H1 (cell line): ENCODE measurements around the gene ARHGAP8. TPM values are rescaled to one million over a fixed set of nuclear protein-coding genes. Genes with fewer than 3 reads are reported as not detected.

Source experiments
- CTCF ChIA-PET: fragments of 300-600 bp; sonication (Branson Sonifier 250); formaldehyde crosslinking; loops from one replicate; lab custom pipeline; 2021; ENCODE audit not compliant: partially characterized antibody; lab: Charles Lee
- POLR2A ChIA-PET: fragments of 300-600 bp; sonication (Branson Sonifier 250); formaldehyde crosslinking; loops from one replicate; lab custom pipeline; 2021; ENCODE audit warnings: inconsistent platforms; ENCODE audit not compliant: partially characterized antibody; lab: Charles Lee
- DNase-seq, 2 experiments: peaks; one replicate each; pipeline versions ENCODE4 v3.0.0 to v3.0.0-alpha.2; 2010 to 2022; ENCODE audit warnings: low spot score in 2 of 2, low read depth in 1 of 2, mixed read lengths in 1 of 2
- FAIRE-seq: peaks from 2 replicates; lab custom pipeline; 2011; peaks lifted over from hg19 to GRCh38; lab: Jason Lieb, UNC
- H2AFZ ChIP-seq: 2 replicates; pipeline ENCODE4 v1.8.1; 2012; ENCODE audit warnings: low read length, inconsistent platforms
- H2AK5ac ChIP-seq: 2 replicates; pipeline ENCODE4 v1.6.1; 2013; ENCODE audit warnings: low read depth, low read length
- H2BK120ac ChIP-seq: replicated peaks from 2 replicates; pipeline ENCODE3; 2013; ENCODE audit warnings: low read depth, low read length, inconsistent platforms
- H2BK12ac ChIP-seq: 2 replicates; pipeline ENCODE4 v1.6.1; 2013; ENCODE audit warnings: low read depth, low read length
- H2BK15ac ChIP-seq: 2 replicates; pipeline ENCODE4 v1.6.1; 2013; ENCODE audit warnings: low read length
- H2BK20ac ChIP-seq: 2 replicates; pipeline ENCODE4 v1.6.1; 2013; ENCODE audit warnings: low read length
- H2BK5ac ChIP-seq: 2 replicates; pipeline ENCODE4 v1.6.1; 2013; ENCODE audit warnings: low read depth, low read length
- H3K14ac ChIP-seq: 2 replicates; pipeline ENCODE4 v1.6.1; 2013; ENCODE audit warnings: inconsistent platforms; ENCODE audit not compliant: insufficient read length
- H3K18ac ChIP-seq: 2 replicates; pipeline ENCODE4 v1.6.1; 2013; ENCODE audit warnings: low read length; ENCODE audit errors: extremely low read depth
- H3K23ac ChIP-seq: 2 replicates; pipeline ENCODE4 v1.6.1; 2013; ENCODE audit warnings: inconsistent platforms; ENCODE audit not compliant: insufficient read length
- H3K23me2 ChIP-seq: 2 replicates; pipeline ENCODE4 v1.6.1; 2013; ENCODE audit warnings: low read depth, low read length
- H3K27ac ChIP-seq: 2 replicates; pipeline ENCODE4 v1.6.1; 2011; ENCODE audit warnings: low read depth, low read length, inconsistent platforms
- H3K27me3 ChIP-seq, 4 experiments: replicated peaks in 1 of 4; 1 replicate in 1 of 4; 2 replicates in 3 of 4; pipeline versions ENCODE4 v1.6.1 to v1.8.1; 2011 to 2013; ENCODE audit warnings: low read length in 3 of 4, mild to moderate bottlenecking in 3 of 4, inconsistent platforms in 2 of 4, mixed read lengths in 2 of 4, moderate library complexity in 1 of 4; ENCODE audit not compliant: control insufficient read depth in 3 of 4, insufficient read depth in 3 of 4; ENCODE audit errors: extremely low read depth in 1 of 4
- H3K36me3 ChIP-seq, 4 experiments: 2 replicates each; pipeline versions ENCODE4 v1.6.1 to v1.8.1; 2011 to 2013; ENCODE audit warnings: mild to moderate bottlenecking in 4 of 4, low read length in 3 of 4, moderate library complexity in 2 of 4, control low read depth in 1 of 4, inconsistent platforms in 1 of 4; ENCODE audit not compliant: insufficient read depth in 4 of 4, control insufficient read depth in 2 of 4
- H3K4ac ChIP-seq: replicated peaks from 2 replicates; pipeline ENCODE3; 2013; ENCODE audit warnings: low read length, low read depth, mixed read lengths, inconsistent platforms; ENCODE audit not compliant: insufficient read length
- H3K4me1 ChIP-seq, 4 experiments: replicated peaks in 1 of 4; 1 replicate in 1 of 4; 2 replicates in 3 of 4; pipeline versions ENCODE4 v1.6.1 to v1.8.1; 2011 to 2013; ENCODE audit warnings: low read length in 3 of 4, inconsistent platforms in 2 of 4, mixed read lengths in 1 of 4; ENCODE audit not compliant: insufficient read depth in 4 of 4, control insufficient read depth in 3 of 4
- H3K4me2 ChIP-seq, 2 experiments: 2 replicates each; pipeline versions ENCODE4 v1.6.1 to v1.8.1; 2011 to 2013; ENCODE audit warnings: low read depth in 2 of 2, low read length in 2 of 2, control low read depth in 1 of 2, inconsistent platforms in 1 of 2, mild to moderate bottlenecking in 1 of 2; ENCODE audit not compliant: insufficient read depth in 1 of 2
- H3K4me3 ChIP-seq, 4 experiments: fragments of 200-600, 300-600 bp in 1 of 4; sonication (generic), shearing (Covaris generic), sonication (Bioruptor Twin) in 1 of 4; 2 replicates each; pipeline versions ENCODE4 v1.5.1 to v1.8.1; 2011 to 2016; ENCODE audit warnings: low read length in 4 of 4, low read depth in 3 of 4, control low read depth in 2 of 4, inconsistent platforms in 2 of 4, mild to moderate bottlenecking in 2 of 4, mixed read lengths in 1 of 4, moderate library complexity in 1 of 4; ENCODE audit not compliant: insufficient read depth in 2 of 4; ENCODE audit errors: extremely low read depth in 1 of 4
- H3K56ac ChIP-seq: replicated peaks from 2 replicates; pipeline ENCODE3; 2013; ENCODE audit warnings: low read depth, mild to moderate bottlenecking, mixed read lengths, low read length, inconsistent platforms; ENCODE audit not compliant: insufficient read length
- H3K79me1 ChIP-seq: 2 replicates; pipeline ENCODE4 v1.6.1; 2013; ENCODE audit warnings: low read depth, low read length, control low read depth
- H3K79me2 ChIP-seq, 2 experiments: 2 replicates each; pipeline versions ENCODE4 v1.6.1 to v1.8.1; 2012 to 2013; ENCODE audit warnings: low read length in 2 of 2, mild to moderate bottlenecking in 2 of 2, inconsistent platforms in 1 of 2; ENCODE audit not compliant: insufficient read depth in 2 of 2, control insufficient read depth in 1 of 2
- H3K9ac ChIP-seq, 4 experiments: replicated peaks in 1 of 4; 1 replicate in 1 of 4; 2 replicates in 3 of 4; pipeline versions ENCODE4 v1.6.1 to v1.8.1; 2011 to 2013; ENCODE audit warnings: low read depth in 3 of 4, low read length in 3 of 4, control low read depth in 2 of 4, mild to moderate bottlenecking in 2 of 4, moderate library complexity in 2 of 4, inconsistent platforms in 1 of 4; ENCODE audit errors: extremely low read depth in 1 of 4
- H3K9me3 ChIP-seq, 2 experiments: 2 replicates each; pipeline versions ENCODE4 v1.6.1 to v1.8.1; 2012 to 2013; ENCODE audit warnings: mild to moderate bottlenecking in 2 of 2, moderate library complexity in 2 of 2, control low read depth in 1 of 2, inconsistent platforms in 1 of 2, low read depth in 1 of 2, low read length in 1 of 2, mixed read lengths in 1 of 2; ENCODE audit not compliant: insufficient read depth in 2 of 2
- H4K20me1 ChIP-seq, 2 experiments: replicated peaks in 1 of 2; 2 replicates each; pipeline versions ENCODE3 to v1.8.1; 2011 to 2013; ENCODE audit warnings: inconsistent platforms in 2 of 2, low read length in 2 of 2, mild to moderate bottlenecking in 1 of 2; ENCODE audit not compliant: insufficient read depth in 2 of 2, control insufficient read depth in 1 of 2
- H4K5ac ChIP-seq: 2 replicates; pipeline ENCODE4 v1.6.1; 2013; ENCODE audit warnings: low read length, low read depth, mixed read lengths, inconsistent platforms; ENCODE audit not compliant: insufficient read length
- H4K8ac ChIP-seq: 2 replicates; pipeline ENCODE4 v1.8.0; 2013; ENCODE audit warnings: mild to moderate bottlenecking, moderate library complexity, low read length, inconsistent platforms; ENCODE audit not compliant: insufficient read depth; ENCODE audit errors: extremely low read depth
- H4K91ac ChIP-seq: replicated peaks from 2 replicates; pipeline ENCODE3; 2013; ENCODE audit warnings: low read length, mixed read lengths, inconsistent platforms; ENCODE audit not compliant: insufficient read length
- ATF2 ChIP-seq: IDR thresholded peaks from 2 replicates; pipeline ENCODE4 v1.6.1; 2012; ENCODE audit warnings: low read length, inconsistent platforms
- CEBPB ChIP-seq: IDR thresholded peaks from 2 replicates; pipeline ENCODE4 v1.6.1; 2012; ENCODE audit warnings: low read depth, low read length
- CREB1 ChIP-seq: IDR thresholded peaks from 2 replicates; pipeline ENCODE4 v1.6.1; 2012; ENCODE audit warnings: inconsistent platforms
- HDAC6 ChIP-seq: IDR thresholded peaks from one replicate; pipeline ENCODE4 v1.7.1; 2012; ENCODE audit warnings: low read depth, mild to moderate bottlenecking, inconsistent platforms, low read length, moderate library complexity
- NANOG ChIP-seq: IDR thresholded peaks from 2 replicates; pipeline ENCODE4 v1.6.1; 2011; ENCODE audit warnings: low read length, low read depth, mild to moderate bottlenecking, inconsistent platforms; ENCODE audit not compliant: insufficient read depth, poor library complexity, severe bottlenecking
- NRF1 ChIP-seq: IDR thresholded peaks from 2 replicates; pipeline ENCODE4 v1.6.1; 2011; ENCODE audit warnings: mild to moderate bottlenecking, low read depth, low read length, improper control_type of control experiment
- SAP30 ChIP-seq: fragments of 300-600 bp; sonication (generic); IDR thresholded peaks from 2 replicates; pipeline ENCODE4 v1.7.1; 2012; ENCODE audit warnings: low read length, moderate library complexity, mild to moderate bottlenecking, inconsistent platforms; ENCODE audit not compliant: insufficient read depth, insufficient replicate concordance
- TCF12 ChIP-seq: IDR thresholded peaks from 2 replicates; pipeline ENCODE4 v1.6.1; 2011; ENCODE audit warnings: low read depth, mild to moderate bottlenecking, low read length
- WGBS, 2 experiments: shearing (Covaris generic) in 1 of 2; methylation state at CpG; one replicate each; pipeline versions ENCODE4 v1.1.6 to v1.1.7; 2013 to 2015; ENCODE audit warnings: low lambda C conversion rate in 2 of 2, mixed read lengths in 2 of 2, inconsistent platforms in 1 of 2, low coverage in 1 of 2, missing lambda C conversion rate in 1 of 2; ENCODE audit not compliant: insufficient replicate concordance in 2 of 2, insufficient coverage in 1 of 2, insufficient read length in 1 of 2; ENCODE audit errors: extremely low coverage in 1 of 2, missing lambda C conversion rate in 1 of 2; 5-methylcytosine and 5-hydroxymethylcytosine counted together
- polyA plus RNA-seq, 7 experiments: library from polyadenylated mRNA; depleted of rRNA in 3 of 7; stranded (reverse) in 5 of 7; unstranded in 2 of 7; fragments of >200 nt in 5 of 7; fragments of 200-250 nt in 2 of 7; gene quantifications; 1 replicate in 5 of 7; 2 replicates in 1 of 7; 4 replicates in 1 of 7; pipeline versions ENCODE4 v1.2.1 to v1.2.3, GENCODE V29; 2011 to 2013; ENCODE audit warnings: missing spikeins in 2 of 7, mixed read lengths in 2 of 7
- total RNA-seq: library from RNA; stranded (reverse); fragmentation: NEBNext Ultra II Directional; extraction: Animal tissue kit (Norgen Biotek cat#: 25700); gene quantifications from 2 replicates; pipeline ENCODE4 v1.2.1, GENCODE V29; 2021

ARHGAP8 gene
- total and polyA plus RNA-seq, 2 of the 8 experiments (the other 6 are each of a cell fraction or from before 2014, with no cell fraction given): 35.6 to 47.7 TPM

- Histone ChIP-seq H2AFZ (no peak overlapping the region), H4K8ac (no peak overlapping the region), H4K20me1 (peaks cover 6 to 25% of the 10 kb centered on the region in 2 experiments), H3K36me3 (no peaks in the 10 kb centered on the region), H3K79me1 (no peaks in the 10 kb centered on the region; the same call in 1 of the 2 replicates), H2BK20ac (no peak overlapping the region), H3K23ac (no peak overlapping the region), H3K14ac (no peak overlapping the region), H4K5ac (no peak overlapping the region), H4K91ac (no peak overlapping the region), H3K18ac (no peak overlapping the region), H3K4me1 (peaks cover 0 to 9% (median 6%) of the 10 kb centered on the region in 4 experiments; a peak in 5 of 7 replicates), H3K9ac (no peak overlapping the region), H3K4me3 (no peak overlapping the region), H2BK12ac (no peak overlapping the region), H3K9me3 (no peaks in the 10 kb centered on the region), H3K23me2 (peaks cover 6% of the 10 kb centered on the region; the same call in 1 of the 2 replicates), H3K27me3 (peaks cover 0 to 17% (median 10%) of the 10 kb centered on the region in 4 experiments; a peak in 5 of 7 replicates), H3K79me2 (peaks cover 0 to 2% of the 10 kb centered on the region in 2 experiments; a peak in 1 of 4 replicates), H3K4me2 (no peak overlapping the region), H2BK15ac (no peak overlapping the region), H3K27ac (no peak overlapping the region), H3K4ac (no peak overlapping the region), H3K56ac (no peak overlapping the region), H2BK5ac (no peak overlapping the region), H2AK5ac (no peak overlapping the region), H2BK120ac (no peak overlapping the region)
- ChIA-PET POLR2A (interaction anchor here (0.9 to 1.4 kb wide), 3 partner anchors 16 to 495 kb away, joined by 3 to 4 read pairs (median 3); no protein-coding TSS in a partner anchor), CTCF (interaction anchor here (0.9 to 9.8 kb wide), 5 partner anchors 10 to 26 kb away, joined by 3 to 80 read pairs (median 3); no protein-coding TSS in a partner anchor)
- FAIRE-seq (no peak), DNase-seq (no peak)
- no peak for TF ChIP-seq CEBPB
- no peak for TF ChIP-seq NANOG
- no peak for TF ChIP-seq CREB1
- no peak for TF ChIP-seq HDAC6
- TF ChIP-seq TCF12: no peak
- TF ChIP-seq ATF2: no peak
- no peak for TF ChIP-seq NRF1
- no peak for TF ChIP-seq SAP30
- 93% methylated on average over 6 of the region's 10 CpGs; no CpG with 5 or more reads in 1 of the 2 experiments for WGBS, 2 experiments
These were observed 45.2 kb upstream of the ARHGAP8 start for GRCh38 chr22:44707178-44707577.
